Measurements from ENCODE around the gene ZNF582.

The ZNF582 gene

DNA sequence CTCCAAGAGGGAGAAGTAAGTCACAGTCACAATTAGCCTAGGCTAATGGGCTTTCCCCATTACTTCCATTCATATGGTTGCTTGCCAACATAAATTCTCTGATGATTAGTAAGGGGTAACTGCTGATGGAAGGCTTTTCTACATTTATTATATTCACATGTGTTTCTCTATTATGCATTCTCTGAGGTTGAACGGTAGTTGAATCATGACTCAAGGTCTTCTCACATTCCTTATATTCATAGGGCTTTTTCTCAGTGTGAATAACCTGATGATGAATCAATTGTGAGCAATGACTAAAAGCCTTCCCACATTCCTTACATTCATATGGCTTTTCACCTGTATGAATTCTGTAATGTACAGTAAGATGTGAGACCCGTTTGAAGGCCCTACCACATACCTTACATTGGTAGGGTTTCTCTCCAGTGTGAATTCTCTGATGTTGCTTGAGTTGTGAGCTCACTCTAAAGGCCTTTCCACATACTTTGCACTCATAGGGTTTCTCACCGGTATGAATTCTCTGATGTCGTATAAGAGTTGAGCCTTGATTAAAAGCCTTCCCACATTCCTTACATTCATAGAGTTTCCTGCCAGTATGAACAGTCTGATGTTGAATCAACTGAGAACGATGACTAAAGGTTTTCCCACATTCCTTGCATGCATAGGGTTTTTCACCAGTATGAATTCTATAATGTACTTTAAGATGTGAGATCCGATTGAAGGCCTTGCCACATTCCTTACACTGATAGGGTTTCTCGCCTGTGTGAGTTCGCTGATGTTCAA is 9.3 kb downstream of the ZNF582 start:
- H3K4me1 Mint-ChIP-seq, result no peaks in the 10 kb centered on the region
- no peaks in the 10 kb centered on the region for H3K27me3 Mint-ChIP-seq (ENCODE audit: low read depth)
- peaks cover 94% of the 10 kb centered on the region for H3K36me3 Mint-ChIP-seq (ENCODE audit: low read depth)
- peaks cover 65% of the 10 kb centered on the region for H3K9me3 Mint-ChIP-seq
- H3K27ac Mint-ChIP-seq, result no peak overlapping the region
- no peak overlapping the region for H3K4me3 Mint-ChIP-seq
- TF ChIP-seq, protein P1, sequence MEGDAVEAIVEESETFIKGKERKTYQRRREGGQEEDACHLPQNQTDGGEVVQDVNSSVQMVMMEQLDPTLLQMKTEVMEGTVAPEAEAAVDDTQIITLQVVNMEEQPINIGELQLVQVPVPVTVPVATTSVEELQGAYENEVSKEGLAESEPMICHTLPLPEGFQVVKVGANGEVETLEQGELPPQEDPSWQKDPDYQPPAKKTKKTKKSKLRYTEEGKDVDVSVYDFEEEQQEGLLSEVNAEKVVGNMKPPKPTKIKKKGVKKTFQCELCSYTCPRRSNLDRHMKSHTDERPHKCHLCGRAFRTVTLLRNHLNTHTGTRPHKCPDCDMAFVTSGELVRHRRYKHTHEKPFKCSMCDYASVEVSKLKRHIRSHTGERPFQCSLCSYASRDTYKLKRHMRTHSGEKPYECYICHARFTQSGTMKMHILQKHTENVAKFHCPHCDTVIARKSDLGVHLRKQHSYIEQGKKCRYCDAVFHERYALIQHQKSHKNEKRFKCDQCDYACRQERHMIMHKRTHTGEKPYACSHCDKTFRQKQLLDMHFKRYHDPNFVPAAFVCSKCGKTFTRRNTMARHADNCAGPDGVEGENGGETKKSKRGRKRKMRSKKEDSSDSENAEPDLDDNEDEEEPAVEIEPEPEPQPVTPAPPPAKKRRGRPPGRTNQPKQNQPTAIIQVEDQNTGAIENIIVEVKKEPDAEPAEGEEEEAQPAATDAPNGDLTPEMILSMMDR (IDR thresholded peaks at IDR 0.05; ENCODE audit: unreplicated experiment in 3 of 3), result no peak

DNA sequence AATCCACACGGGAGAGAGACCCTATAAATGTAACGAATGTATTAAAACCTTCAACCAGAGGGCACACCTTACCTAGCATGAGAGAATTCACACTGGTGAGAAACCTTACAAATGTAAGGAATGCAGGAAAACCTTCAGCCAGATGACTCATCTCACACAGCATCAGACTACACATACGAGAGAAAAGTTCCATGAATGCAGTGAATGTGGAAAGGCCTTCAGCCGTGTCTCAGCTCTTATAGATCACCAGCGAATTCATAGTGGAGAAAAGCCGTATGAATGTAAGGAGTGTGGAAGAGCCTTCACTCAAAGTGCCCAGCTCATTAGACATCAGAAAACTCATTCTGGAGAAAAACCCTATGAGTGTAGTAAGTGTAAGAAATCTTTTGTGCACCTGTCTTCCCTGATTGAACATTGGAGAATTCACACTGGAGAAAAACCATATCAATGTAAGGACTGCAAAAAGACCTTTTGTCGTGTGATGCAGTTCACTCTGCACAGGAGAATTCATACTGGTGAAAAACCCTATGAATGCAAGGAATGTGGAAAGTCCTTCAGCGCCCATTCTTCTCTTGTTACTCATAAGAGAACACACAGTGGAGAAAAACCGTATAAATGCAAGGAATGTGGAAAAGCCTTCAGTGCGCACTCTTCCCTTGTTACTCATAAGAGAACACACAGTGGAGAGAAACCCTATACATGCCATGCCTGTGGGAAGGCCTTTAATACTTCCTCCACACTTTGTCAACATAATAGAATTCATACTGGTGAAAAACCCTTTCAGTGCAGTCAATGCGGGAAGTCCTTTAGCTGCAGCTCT is 16.0 kb downstream of the ZNF582 start:
- Mint-ChIP-seq H3K4me1 (no peaks in the 10 kb centered on the region), H3K36me3 (ENCODE audit: low read depth) (peaks cover 96% of the 10 kb centered on the region), H3K4me3 (no peak overlapping the region), H3K9me3 (peaks cover 78% of the 10 kb centered on the region), H3K27me3 (ENCODE audit: low read depth) (no peaks in the 10 kb centered on the region), H3K27ac (no peak overlapping the region)
- TF ChIP-seq, protein P1 (IDR thresholded peaks at IDR 0.05; ENCODE audit: unreplicated experiment in 3 of 3), result no peak

DNA sequence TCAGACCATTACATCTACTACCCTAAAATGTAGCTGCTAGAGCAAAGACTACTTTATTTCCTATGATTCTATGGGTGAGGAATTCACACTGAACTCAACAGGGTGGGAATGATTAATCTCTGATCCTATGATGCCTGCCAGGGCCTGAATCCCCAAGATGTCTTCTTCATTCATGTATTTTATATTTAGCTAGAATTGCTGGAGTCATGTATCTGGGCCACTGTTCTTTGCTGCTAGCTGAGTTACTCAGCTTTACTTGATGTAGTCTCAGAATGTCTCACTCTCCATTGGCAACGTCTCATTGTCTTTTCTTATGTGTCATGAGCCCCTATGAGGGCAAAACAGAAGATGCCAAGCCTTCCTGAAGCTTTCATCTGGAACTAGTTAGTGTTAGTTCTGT is 21.1 kb downstream of the ZNF582 start:
- Mint-ChIP-seq H3K4me3 (no peak overlapping the region), H3K27ac (no peak overlapping the region), H3K9me3 (peaks cover 78% of the 10 kb centered on the region), H3K36me3 (ENCODE audit: low read depth) (peaks cover 97% of the 10 kb centered on the region), H3K4me1 (peaks cover 12% of the 10 kb centered on the region), H3K27me3 (ENCODE audit: low read depth) (no peaks in the 10 kb centered on the region)
- TF ChIP-seq, protein P1 (IDR thresholded peaks at IDR 0.05; ENCODE audit: unreplicated experiment in 3 of 3), result no peak

- Mint-ChIP-seq H3K4me3 (peak overlapping the region; percentile 73 to 82 (median 81)), H3K4me1 (peaks cover 12% of the 10 kb centered on the region), H3K36me3 (ENCODE audit: low read depth) (peaks cover 83% of the 10 kb centered on the region), H3K27ac (no peak overlapping the region), H3K27me3 (ENCODE audit: low read depth) (no peaks in the 10 kb centered on the region), H3K9me3 (peaks cover 77% of the 10 kb centered on the region)
- TF ChIP-seq, protein P1 (IDR thresholded peaks at IDR 0.05; ENCODE audit: unreplicated experiment in 3 of 3), result no peak
These were observed 23.3 kb downstream of the ZNF582 start for GRCh38 chr19:56369886-56370676.

DNA sequence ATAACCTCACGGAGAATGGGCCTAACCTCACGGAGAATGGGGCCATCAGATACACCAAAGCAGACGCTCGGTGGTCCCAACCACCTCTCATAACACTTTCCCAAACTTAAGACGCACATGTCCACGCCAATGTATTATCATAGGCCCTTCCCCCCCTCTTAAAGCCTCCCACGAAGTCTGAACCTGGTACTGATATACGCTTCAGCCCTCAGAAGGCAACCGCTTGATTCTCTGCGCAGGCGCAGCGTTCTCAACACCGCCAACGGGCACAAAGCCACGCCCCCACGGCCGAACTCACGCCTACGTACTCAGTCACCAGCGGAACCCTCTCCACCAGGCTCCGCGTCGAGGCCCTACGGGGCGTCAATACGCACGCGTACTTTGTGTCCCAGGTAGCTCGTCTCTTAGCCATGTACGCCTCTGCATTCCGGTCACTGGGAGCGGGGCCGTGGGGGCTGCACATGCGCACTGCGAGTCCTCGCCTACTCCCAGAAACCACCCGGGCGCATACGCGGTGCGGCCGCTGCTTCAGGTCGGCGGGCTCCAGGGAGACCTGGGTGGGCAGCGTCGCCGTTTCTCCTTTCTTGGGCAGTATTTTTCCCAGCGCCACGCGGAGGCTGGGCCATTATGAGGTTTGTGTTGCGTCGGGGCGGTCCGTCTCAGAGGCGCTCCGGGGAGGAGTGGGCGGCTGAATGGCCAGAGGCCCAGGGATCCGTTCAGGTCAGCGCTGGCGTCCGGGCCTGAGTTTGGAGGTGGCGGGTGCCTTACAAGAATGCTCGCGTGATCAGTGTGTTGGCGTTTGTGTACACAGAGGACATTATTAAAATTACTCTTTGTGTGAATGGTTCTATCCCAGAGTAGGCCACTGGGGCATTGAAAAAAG is 25.3 kb downstream of the ZNF582 start:
- H3K9me3 Mint-ChIP-seq, result peaks cover 73% of the 10 kb centered on the region
- peaks cover 72% of the 10 kb centered on the region for H3K36me3 Mint-ChIP-seq (ENCODE audit: low read depth)
- no peaks in the 10 kb centered on the region for H3K27me3 Mint-ChIP-seq (ENCODE audit: low read depth)
- H3K27ac Mint-ChIP-seq, result peak overlapping the region; percentile 89 to 96 (median 95)
- H3K4me3 Mint-ChIP-seq, result peak overlapping the region; percentile 95 to 96 (median 95)
- TF ChIP-seq, protein P1 (IDR thresholded peaks at IDR 0.05; ENCODE audit: unreplicated experiment in 3 of 3), result no peak
- H3K4me1 Mint-ChIP-seq, result peaks cover 12% of the 10 kb centered on the region
